HL-60 (cell line): ENCODE data around the gene PCNX2.

Experiments
- DNase-seq, 2 experiments: peaks; one replicate each; pipeline ENCODE4 v3.0.0-alpha.2; 2010 to 2020; ENCODE audit warnings: low read depth in 1 of 2, low spot score in 1 of 2
- H3K27ac ChIP-seq: fragments of 250-450 bp; sonication (Bioruptor Pico); replicated peaks from 2 replicates; pipeline ENCODE4 v1.5.1; 2020; ENCODE audit warnings: mild to moderate bottlenecking, moderate library complexity
- H3K27me3 ChIP-seq: fragments of 250-450 bp; sonication (Bioruptor Pico); 2 replicates; pipeline ENCODE4 v1.5.1; 2021; ENCODE audit warnings: mild to moderate bottlenecking, moderate library complexity; ENCODE audit not compliant: insufficient read depth, poor library complexity, severe bottlenecking
- H3K4me3 ChIP-seq: replicated peaks from 2 replicates; pipeline ENCODE4 v1.5.1; 2011; ENCODE audit warnings: mild to moderate bottlenecking, control low read depth, low read length; ENCODE audit not compliant: insufficient read depth
- GABPA ChIP-seq: IDR thresholded peaks from 2 replicates; pipeline ENCODE4 v1.6.1; 2012; ENCODE audit warnings: low read depth
- POLR2AphosphoS5 ChIP-seq: IDR thresholded peaks from 2 replicates; pipeline ENCODE4 v1.6.1; 2012; ENCODE audit warnings: low read depth
- SPI1 ChIP-seq: IDR thresholded peaks from 2 replicates; pipeline ENCODE4 v1.6.1; 2012; ENCODE audit warnings: low read depth, mild to moderate bottlenecking, borderline replicate concordance
- TF ChIP-seq, protein P1 (sequence below): IDR thresholded peaks from 2 replicates; pipeline ENCODE4 v1.6.1; 2012; ENCODE audit warnings: low read depth; ENCODE audit not compliant: insufficient replicate concordance
- TF ChIP-seq, protein P2 (sequence below): IDR thresholded peaks from one replicate; pipeline ENCODE4 v1.5.1; 2011; ENCODE audit warnings: low read length, control low read depth, inconsistent platforms; ENCODE audit not compliant: insufficient read depth

Gene PCNX2

DNA sequence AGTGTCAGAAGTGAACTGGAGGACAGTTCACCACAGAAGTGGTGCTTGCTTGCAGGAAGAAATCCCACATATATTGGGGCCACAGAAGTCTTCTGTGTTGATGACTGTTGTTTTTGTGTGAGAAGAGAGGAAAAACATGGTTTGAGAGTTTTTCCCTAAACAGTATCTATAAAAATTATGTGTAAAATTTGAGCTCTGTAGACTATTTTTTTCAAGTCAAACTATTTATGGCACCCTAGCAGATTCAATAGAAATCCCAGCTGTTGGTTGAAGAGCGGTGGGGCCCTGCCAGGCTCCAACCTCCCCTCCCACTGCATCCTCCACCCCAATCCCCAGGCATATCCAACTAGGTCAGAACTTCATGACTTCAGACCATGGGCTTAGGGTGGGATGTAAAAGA lies 283.5 kb downstream of the PCNX2 start:
- Histone ChIP-seq H3K27ac (no peak overlapping the region), H3K4me3 (no peak overlapping the region), H3K27me3 (no peaks in the 10 kb centered on the region)
- TF ChIP-seq POLR2AphosphoS5, result no peak
- DNase-seq, result no peak

DNA sequence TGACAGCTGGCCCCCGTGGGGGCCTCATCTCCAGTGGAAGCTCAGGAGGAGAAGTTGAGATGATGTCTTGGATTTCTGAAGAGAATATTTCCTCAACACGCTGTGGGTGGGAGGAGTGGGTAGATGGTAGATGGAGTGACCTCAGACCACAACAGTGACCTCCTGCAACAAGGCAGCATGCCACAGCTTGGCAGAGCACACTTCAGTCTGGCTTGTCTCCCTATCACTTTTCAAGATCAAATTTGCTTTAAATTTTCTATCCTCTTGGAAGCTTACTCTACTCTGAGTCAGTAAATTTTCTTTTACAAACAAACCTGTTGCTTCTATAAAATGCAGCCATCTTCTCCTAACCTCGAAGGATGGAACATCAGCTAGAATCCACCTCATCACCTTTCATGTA lies 285.4 kb downstream of the PCNX2 start:
- DNase-seq, result no peak
- Histone ChIP-seq H3K27ac (no peak overlapping the region), H3K27me3 (no peaks in the 10 kb centered on the region), H3K4me3 (no peak overlapping the region)
- TF ChIP-seq, protein P1, sequence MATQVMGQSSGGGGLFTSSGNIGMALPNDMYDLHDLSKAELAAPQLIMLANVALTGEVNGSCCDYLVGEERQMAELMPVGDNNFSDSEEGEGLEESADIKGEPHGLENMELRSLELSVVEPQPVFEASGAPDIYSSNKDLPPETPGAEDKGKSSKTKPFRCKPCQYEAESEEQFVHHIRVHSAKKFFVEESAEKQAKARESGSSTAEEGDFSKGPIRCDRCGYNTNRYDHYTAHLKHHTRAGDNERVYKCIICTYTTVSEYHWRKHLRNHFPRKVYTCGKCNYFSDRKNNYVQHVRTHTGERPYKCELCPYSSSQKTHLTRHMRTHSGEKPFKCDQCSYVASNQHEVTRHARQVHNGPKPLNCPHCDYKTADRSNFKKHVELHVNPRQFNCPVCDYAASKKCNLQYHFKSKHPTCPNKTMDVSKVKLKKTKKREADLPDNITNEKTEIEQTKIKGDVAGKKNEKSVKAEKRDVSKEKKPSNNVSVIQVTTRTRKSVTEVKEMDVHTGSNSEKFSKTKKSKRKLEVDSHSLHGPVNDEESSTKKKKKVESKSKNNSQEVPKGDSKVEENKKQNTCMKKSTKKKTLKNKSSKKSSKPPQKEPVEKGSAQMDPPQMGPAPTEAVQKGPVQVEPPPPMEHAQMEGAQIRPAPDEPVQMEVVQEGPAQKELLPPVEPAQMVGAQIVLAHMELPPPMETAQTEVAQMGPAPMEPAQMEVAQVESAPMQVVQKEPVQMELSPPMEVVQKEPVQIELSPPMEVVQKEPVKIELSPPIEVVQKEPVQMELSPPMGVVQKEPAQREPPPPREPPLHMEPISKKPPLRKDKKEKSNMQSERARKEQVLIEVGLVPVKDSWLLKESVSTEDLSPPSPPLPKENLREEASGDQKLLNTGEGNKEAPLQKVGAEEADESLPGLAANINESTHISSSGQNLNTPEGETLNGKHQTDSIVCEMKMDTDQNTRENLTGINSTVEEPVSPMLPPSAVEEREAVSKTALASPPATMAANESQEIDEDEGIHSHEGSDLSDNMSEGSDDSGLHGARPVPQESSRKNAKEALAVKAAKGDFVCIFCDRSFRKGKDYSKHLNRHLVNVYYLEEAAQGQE, result no peak
- TF ChIP-seq GABPA, result no peak
- TF ChIP-seq SPI1, result no peak
- TF ChIP-seq, protein P2, sequence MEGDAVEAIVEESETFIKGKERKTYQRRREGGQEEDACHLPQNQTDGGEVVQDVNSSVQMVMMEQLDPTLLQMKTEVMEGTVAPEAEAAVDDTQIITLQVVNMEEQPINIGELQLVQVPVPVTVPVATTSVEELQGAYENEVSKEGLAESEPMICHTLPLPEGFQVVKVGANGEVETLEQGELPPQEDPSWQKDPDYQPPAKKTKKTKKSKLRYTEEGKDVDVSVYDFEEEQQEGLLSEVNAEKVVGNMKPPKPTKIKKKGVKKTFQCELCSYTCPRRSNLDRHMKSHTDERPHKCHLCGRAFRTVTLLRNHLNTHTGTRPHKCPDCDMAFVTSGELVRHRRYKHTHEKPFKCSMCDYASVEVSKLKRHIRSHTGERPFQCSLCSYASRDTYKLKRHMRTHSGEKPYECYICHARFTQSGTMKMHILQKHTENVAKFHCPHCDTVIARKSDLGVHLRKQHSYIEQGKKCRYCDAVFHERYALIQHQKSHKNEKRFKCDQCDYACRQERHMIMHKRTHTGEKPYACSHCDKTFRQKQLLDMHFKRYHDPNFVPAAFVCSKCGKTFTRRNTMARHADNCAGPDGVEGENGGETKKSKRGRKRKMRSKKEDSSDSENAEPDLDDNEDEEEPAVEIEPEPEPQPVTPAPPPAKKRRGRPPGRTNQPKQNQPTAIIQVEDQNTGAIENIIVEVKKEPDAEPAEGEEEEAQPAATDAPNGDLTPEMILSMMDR, result no peak

DNA sequence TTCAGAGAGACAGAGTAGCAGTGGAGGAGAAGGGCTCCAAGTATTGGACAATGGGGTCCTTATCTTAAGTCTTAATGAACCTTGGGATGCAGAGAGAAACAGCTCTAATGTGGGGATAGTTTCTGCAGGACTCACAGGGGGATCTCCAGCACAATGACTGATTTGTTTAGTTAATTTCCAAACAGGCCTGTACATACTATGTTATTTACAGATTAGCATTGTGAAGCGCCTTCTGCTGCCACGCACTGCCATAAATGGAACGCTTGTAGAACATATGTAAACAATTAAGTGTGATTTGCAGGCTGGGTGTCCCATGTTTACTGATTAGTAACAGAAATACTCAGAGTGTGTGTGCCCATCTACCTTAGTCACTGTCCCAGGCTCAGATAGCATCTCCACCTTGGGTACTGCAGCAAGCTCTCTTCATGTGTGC lies 289.0 kb downstream of the PCNX2 start:
- Histone ChIP-seq H3K27ac (no peak overlapping the region), H3K27me3 (no peaks in the 10 kb centered on the region), H3K4me3 (no peak overlapping the region)
- TF ChIP-seq, protein P1, result no peak
- TF ChIP-seq SPI1, result no peak
- TF ChIP-seq POLR2AphosphoS5, result no peak
- no peak for TF ChIP-seq GABPA
- TF ChIP-seq, protein P2, result no peak
- DNase-seq, result no peak

DNA sequence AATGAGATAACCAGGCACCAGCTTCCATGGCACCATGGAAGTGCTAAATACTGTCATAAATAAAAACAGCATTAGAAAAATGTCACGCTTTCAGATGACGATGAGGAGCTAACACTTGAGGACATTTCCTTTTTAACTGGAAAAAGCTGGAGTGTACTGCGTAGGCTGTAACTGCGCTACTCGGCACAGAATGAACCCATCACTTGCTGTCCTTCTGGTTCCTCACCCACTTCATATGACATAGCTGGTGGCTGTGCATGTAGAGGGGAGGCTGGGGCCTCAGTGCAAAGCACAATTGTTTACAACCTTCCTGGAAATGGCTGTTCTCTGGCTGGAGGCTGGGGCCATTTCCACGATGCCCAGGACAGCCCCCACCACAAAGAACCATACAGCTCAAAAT lies 289.4 kb downstream of the PCNX2 start:
- no peak for DNase-seq
- TF ChIP-seq POLR2AphosphoS5 (no peak), SPI1 (no peak), GABPA (no peak)
- TF ChIP-seq, protein P1, result no peak
- TF ChIP-seq, protein P2, result no peak
- Histone ChIP-seq H3K27ac (no peak overlapping the region), H3K27me3 (no peaks in the 10 kb centered on the region), H3K4me3 (no peak overlapping the region)
